Kidney glomerular epithelial cell (primary cell): Measurements from ENCODE around the gene PPL.
"Not testable (repeated sequence)": the region's sequence is repeated elsewhere in the genome, so short reads cannot be mapped to it uniquely, and the experiment has no call there.

Experiments used
- DNase-seq: peaks from one replicate; lab custom pipeline; 2025; lab: John Stamatoyannopoulos, UW

PPL gene, protein sequence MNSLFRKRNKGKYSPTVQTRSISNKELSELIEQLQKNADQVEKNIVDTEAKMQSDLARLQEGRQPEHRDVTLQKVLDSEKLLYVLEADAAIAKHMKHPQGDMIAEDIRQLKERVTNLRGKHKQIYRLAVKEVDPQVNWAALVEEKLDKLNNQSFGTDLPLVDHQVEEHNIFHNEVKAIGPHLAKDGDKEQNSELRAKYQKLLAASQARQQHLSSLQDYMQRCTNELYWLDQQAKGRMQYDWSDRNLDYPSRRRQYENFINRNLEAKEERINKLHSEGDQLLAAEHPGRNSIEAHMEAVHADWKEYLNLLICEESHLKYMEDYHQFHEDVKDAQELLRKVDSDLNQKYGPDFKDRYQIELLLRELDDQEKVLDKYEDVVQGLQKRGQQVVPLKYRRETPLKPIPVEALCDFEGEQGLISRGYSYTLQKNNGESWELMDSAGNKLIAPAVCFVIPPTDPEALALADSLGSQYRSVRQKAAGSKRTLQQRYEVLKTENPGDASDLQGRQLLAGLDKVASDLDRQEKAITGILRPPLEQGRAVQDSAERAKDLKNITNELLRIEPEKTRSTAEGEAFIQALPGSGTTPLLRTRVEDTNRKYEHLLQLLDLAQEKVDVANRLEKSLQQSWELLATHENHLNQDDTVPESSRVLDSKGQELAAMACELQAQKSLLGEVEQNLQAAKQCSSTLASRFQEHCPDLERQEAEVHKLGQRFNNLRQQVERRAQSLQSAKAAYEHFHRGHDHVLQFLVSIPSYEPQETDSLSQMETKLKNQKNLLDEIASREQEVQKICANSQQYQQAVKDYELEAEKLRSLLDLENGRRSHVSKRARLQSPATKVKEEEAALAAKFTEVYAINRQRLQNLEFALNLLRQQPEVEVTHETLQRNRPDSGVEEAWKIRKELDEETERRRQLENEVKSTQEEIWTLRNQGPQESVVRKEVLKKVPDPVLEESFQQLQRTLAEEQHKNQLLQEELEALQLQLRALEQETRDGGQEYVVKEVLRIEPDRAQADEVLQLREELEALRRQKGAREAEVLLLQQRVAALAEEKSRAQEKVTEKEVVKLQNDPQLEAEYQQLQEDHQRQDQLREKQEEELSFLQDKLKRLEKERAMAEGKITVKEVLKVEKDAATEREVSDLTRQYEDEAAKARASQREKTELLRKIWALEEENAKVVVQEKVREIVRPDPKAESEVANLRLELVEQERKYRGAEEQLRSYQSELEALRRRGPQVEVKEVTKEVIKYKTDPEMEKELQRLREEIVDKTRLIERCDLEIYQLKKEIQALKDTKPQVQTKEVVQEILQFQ (N-terminal part only)

DNA sequence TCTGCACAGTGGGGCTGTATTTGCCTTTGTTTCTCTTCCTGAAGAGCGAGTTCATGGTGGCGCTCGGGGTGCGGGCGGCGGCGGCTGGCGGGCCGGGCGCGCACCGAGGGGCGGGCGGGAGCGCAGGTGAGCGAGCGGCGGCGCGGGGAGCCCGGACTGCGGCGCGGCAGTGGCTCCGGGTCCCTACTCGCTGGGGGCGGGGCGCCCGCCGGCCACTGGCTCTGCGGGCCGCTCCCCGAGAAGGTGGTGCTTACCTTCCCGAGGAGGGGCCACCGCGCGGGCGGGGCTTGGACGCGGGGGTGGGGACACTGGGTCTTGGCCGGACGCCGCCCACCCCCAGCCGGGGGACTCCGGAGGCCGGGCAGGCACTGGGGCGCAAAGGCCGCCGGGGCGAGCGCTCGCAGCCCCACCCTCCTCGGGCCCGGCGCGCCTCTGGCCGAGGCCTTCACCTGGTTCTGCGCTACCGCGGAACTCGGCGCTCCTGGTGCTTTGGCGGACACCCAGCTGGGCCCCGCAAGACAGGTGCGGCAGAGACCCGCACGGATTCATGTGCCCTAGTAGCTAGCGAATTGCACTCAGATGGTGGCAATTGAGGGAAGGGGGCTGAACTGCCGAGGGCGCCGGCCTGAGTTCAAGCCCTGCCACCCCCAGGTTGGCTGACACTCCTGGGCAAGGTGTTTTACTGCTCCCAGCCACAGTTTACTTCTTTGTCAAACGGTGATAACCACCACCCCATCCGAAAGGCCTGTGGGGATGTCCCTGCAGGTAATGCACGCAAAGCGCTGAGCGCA, at the start of gene PPL:
Gene PPL, minus strand, starts transcription at position 158 of the 791 bp plus-strand sequence. Its CDS starts 103 bp downstream, at position 55.
- DNase-seq = peak; percentile 18

DNA sequence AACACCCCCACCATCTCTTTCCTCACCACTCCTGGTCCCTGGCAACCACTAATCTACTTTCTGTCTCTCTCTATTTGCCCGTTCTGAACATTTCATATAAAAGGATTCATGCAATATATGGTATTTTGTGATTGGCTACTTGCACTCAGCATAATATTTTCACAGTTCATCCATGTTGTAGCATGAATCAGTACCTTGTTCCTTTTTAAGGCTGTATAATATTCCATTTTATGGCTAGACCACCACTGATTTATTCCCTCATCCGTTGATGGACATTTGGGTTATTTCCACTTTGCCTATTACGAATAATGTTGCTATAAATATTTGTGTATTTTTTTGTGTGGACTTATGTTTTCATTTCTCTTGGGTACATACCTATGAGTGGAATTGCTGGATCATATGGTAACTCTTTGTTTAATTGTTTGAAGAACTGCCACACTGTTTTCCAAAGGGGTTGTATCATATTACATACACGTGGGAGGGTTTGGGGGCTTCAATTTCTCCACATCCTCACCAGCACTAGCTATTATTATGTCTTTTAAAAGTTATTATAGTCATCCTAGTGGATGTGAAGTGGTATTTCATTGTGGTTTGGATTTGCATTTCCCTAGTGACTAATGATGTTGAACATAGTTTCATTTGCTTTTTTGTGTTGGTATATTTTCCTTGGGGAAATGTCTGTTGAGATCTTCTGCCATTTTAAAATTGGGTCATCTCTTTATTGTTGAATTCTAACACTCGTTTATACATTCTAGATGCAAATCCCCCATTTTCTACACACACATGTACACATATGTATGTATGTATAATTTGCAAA, 47.4 kb upstream of the PPL start:
- no peak for DNase-seq

DNA sequence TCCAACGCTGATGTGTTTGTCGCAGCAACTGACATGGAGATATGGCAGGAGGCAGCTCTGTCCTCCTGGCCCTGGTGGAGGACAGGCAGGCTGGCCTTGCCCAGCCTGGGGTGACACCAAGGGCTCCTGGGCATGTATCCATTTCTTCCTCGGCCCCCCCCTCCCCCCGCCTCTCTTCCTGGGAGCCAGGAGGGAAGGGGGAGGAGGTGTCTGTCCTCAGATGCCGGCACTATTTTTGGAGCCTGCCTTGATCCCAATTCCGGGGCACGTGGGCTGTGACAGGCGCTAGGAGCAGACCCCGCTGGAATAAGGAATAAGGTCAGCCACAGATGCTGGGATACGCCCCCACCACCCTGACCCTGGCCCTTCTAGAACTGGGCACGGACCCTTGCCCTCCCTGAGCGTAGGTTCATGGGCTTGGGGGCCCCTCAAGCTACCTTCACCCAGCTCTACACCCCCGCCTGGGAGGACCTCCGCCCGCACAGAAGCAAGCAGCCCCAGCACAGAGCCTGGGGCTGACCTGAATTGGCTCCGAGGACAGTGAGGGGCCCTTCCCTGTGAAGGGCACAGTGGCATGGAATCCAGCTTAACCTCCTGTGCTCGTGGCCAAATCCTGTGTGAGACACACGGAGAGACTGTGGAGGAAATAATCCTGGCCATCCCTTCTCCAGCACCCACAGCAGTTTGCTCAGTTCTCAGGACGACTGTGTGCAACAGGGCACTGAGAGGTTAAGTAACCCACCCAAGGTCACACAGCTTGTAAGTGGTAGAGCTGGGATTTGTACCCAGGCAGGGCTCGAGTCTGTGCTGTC, 45.3 kb upstream of the PPL start:
- DNase-seq = no peak

DNA sequence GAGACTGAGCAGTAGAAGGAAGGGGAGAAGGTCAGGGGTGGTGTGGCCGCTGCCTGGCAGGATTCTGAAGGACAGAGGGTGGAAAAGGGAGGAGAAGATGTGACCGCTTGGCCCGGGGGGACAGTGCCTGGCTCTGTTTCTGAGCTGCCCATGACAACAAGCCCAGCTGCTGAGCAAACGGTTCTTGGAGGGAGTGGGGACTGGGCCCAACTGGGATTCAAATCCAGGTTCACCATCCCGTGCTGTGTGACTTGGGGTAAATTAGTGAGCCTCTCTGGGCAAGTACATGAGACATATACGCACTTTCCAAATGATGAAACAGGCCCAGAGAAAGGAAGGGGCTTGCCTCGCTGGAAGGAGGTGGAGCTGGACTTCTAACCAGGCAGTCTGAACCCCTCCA, 44.5 kb upstream of the PPL start:
- DNase-seq = no peak

DNA sequence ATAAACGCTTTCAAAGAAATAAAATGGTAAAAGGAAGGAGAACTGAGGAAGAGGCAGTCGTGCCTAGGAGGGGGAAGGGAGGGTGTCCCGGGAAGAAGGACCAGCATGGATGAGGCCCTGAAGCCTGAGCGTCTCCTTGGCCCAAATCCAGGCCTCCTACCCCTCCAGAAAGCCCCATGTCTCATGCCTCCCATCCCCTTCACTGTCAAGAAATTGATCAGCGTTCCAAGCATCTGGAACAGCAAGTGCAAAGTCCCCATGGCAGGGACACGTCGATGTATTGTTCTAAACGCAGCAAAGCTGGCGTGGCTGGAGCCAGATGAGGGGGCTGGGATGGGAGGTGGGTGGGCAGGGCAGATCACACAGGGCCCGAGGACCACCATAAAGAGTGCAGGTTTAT, 43.7 kb upstream of the PPL start:
- DNase-seq = no peak

DNA sequence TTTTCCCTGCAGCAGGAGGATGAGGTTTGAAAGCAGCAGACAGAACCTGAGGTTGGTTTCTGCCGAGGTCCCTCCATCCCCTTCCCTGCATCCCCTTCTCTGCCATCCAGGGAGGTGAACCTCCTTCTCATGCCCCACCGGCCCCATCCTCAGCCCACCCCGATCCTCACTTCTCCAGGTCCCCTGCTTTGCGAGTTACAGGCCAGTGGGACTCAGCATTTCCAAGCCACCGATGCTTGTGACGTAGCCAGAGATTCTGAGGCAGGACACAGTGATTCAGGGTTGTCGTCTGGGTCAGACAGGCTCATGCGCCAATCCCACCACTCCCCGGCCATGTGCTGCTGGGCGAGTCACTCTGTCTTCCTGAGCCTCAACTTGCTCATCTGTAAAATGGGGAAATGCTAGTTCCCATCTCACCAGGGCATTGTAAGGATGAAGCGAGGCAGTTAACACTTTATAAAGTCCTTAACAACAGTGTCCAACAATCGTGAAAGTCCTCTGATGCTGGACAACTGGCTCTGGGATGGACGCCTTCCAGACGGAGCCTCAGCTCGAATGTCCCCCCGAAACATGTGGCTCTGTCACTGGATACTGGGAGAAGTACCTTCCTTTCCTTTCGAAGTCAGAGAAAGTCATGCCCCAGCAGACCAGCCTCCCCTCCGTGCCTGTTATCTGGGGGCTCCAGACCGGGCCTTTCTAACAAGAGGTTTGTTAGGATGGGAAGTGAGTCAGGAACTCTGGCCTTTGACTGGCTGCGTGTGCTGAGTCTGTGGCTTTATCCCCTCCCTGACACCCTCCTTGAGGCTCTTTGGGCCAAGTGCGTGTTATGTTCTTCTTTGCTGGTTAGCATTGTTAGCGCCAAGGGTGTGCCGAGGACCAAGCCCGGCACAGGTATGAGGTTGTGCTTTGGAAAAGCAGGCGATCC, 43.0 kb upstream of the PPL start:
- no peak for DNase-seq

DNA sequence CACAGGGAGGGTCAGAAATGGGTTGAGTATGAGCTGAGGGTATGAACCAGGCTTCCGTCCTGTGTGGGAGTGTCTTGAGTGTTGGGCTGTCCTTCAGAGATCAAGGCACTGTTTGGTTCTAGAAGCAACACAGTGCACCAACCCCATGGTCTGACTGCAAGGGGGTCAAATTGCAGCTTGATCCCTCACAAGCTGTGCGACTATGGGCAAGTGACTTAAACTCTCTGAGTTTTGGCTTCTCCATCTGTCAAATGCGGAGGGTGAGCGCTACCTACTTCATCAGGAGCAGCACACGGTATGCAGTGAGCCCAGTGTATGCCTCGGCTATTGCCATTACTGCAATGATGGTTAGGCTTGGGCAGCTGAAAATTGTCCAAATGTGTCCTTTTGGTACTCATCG, 42.2 kb upstream of the PPL start:
- no peak for DNase-seq

DNA sequence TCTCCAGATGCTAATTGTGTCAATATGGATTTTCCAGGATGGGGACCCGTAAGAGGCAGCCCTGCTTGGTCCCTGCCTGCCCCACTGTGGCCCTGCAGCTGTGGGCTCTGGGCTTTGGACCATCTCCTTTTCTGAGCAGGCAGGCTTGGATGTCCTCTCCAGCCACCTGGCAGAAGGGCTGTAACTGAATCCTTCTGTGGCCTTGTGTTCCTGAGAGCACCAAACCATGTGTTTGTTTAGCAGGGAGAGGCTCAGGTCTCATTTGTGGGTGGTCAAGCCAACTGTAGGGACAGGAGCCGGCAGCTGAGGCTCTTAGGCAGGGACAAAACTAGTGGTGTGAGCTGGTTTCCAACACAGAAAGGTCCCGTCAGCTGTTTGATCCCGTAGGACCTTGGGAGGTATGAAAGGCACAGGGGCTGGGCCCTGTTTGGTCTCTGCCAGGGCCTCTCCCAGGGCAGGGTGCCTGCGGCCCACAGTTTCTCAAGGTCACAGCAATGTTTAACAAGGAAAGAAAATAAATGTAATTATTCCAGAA, 39.7 kb upstream of the PPL start:
- DNase-seq = no peak

DNA sequence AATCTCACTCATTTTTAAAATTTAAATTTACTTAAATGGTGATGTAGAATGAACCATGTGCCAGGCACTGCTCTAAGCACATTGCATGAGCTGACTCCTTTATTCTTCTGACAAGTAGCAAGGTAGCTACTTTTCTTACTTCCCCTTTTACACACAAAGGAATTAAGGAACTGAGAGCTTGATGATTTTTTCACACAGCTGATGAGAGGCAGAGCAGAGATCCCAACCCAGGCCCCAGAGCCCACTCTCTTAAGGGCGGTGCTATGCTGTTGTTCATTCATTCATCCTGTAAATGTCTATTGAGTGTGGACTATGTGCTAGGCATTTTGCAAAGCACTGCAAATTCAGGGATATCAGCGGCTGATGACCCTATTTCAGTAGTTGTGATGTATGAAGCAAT, 39.1 kb upstream of the PPL start:
- no peak for DNase-seq

DNA sequence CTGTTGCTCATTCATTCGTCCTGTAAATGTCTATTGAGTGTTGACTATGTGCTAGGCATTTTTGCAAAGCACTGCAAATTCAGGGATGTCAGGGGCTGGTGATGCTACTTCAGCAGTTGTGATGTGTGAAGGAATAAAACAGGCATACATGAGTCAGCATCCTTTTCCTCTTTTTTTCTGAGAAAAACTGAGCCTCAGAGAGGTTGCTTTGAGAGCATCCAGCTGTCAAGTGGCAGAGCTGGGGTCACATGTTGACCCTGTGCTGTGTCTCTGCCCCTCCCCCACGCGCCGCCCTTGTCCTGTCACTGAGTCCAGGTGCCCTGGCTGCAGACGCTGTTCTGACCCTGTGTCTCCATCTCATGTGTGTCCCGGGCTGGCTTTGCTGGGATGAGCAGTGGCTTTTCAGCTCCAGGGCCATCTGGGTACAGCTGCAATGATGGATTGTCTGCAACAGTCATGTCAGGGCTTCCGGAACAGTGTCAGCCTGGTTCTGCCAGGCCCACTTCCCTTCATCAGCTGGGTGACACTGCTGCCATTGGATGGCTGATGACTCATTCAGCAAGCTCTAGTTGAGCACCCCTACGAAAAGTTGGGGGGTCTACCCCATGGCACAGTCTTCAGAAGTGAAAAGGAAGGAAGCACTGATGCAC, 36.1 kb upstream of the PPL start:
- DNase-seq = no peak

DNA sequence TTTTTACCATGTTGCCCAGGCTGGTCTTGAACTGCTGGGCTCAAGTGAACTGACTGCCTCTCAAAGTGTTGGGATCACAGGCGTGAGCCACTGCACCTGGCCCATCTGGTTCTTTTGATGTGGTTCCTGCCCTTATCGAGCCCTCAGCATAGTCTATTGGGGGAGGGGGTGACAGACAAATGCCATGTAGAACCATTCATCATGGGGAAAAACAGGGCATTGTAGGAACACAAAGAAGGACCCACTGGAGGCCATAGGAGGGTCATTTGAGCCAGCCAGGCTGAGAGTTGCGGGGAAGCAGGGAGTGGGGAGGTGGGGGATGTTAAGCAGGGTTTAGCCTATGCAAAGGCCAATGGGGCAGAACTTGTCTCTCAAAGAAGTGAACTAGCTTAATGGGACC, 33.1 kb upstream of the PPL start:
- DNase-seq = no peak

DNA sequence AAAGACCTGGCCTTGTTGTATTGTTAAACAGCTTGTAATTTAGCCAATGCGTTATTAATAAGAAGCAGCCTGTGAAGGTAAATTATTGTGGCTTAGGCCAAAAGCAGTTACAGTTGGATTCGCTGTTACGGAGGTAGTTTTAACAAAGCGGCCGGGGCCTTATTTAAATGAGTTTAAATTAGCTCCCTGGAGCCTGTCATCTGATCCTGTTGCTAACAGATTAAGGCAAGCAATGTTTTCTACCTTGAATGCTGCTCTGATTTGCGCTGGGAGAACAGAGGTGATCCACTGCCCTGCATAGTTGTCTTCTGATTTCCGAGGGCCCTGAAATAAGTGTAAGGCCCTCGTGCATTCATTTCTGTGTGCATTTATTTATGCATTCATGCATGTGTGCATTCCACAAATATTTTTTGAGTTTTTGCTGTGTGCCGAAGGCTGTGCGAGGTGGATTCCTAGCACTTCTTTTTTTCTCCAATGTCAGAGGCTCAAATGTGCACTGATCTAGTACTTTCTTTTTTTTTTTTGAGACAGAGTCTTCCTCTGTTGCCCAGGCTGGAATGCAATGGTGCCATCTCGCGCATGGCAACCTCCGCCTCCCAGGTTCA, 32.0 kb upstream of the PPL start:
- no peak for DNase-seq

DNA sequence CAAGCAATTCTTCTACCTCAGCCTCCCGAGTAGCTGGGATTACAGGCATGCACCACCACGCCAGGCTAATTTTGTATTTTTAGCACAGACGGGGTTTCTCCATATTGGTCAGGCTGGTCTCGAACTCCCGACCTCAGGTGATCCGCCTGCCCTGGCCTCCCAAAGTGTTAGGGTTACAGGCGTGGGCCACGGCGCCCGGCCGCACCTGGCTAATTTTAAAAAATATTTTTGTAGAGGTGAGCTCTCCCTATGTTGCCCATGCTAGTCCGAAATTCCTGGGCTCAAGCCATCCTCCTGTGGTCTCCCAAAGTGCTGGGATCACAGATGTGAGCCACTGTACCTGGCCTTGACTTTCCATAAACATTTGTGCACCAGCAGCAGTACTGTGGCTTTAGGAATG, 31.3 kb upstream of the PPL start:
- not testable (repeated sequence) for DNase-seq

DNA sequence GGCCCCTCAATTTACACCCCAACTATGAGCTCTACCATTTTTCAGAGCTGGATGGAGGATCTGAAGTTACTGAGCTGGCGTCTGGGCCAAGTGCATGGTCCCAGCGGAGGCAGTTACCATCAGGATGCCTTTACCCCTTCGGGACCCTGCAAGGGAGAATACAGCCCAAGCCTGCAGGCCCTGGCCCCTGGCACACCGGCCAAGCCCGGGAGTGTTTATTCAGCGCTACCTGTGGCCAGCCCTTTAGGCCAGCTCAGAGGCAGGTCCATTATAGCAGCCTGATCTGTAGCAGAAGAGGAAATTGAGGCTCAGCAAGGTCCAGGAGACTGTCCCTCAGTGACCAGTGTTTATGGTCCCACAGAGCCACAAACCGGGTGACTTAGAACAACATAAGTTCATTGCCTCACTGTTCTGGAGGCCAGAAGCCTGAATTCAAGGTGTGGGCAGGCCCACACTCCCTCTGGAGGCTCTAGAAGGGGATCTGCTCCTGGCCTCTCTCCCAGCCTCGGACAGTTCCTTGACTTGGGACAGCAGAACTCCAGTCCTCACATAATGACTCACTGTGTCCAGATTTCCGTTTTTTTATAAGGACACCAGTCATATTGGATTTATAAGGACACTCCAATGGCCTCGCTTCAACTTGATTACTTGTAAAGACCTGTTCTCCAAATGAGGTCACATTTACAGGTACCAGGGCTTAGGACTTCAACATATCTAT, 29.9 kb upstream of the PPL start:
- no peak for DNase-seq

DNA sequence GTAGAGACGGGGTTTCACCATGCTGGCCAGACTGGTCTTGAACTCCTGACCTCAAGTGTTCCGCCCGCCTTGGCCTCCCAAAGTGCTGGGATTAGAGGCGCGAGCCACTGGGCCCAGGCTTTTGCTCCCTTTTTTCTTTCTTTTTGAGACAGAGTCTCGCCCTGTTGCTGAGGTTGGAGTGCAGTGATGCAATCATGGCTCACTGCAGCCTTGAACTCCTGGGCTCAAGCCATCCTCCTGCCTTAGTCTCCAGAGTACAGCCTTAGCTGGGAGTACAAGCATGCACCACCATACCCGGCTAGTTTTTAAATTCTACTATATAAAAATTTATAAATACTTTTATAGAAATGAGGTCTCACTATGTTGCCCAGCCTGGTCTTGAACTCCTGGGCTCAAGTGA, 26.6 kb upstream of the PPL start:
- not testable (repeated sequence) for DNase-seq

DNA sequence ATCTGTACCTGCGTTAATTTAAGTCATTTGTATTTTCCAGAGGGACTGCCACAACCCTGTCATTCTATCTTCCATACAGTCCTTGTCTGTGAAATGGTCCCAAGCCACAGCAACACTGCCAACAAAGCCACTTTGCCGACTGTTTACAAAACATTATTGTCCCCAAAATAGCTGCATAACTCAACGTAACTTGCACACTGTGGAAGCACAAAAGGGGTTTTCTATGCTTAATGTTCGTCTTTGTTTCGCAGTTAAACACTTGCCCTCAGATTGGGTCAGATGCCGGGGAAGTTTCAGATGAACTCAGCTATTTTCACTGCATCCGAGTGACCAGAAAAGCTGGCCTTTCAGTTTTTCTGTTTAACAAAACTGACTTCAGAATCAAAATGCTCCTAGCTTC, 25.8 kb upstream of the PPL start:
- DNase-seq = no peak

DNA sequence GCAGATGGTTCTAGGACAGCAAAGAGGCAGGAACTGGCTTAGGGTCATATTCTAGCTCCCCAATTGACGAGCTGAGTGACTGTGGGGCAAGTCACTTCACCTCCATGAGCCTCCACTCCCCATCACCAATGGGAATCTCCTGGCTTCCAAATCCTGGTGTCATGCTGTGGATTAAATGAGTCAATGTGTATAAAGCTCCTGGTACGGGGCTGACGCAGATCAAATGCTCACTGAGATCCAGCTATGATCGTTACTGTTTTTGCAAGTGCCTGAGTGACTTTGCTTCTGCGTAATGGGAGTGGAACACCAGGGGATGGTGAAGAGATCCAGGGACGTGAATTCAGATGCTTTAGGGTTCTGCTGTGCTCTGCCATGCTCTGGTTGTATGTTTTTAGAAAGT, 23.6 kb upstream of the PPL start:
- DNase-seq = no peak
